Heart left ventricle (tissue), 13 donors: ENCODE measurements around the gene LIN7C.

Source experiments
- CTCF ChIP-seq, 12 donors: fragments of 200-600 bp; sonication (generic) in 4 of 12; IDR thresholded peaks; one replicate each; pipeline versions ENCODE4 v1.5.0 to v1.8.0; 2018 to 2022; ENCODE audit warnings: antibody characterized with exemption in 12 of 12, mild to moderate bottlenecking in 5 of 12
- POLR2A ChIP-seq, 2 donors: fragments of 450-650 bp; IDR thresholded peaks; one replicate each; pipeline ENCODE4 v1.6.1; 2017; ENCODE audit warnings: antibody characterized with exemption in 2 of 2, mild to moderate bottlenecking in 2 of 2, moderate library complexity in 2 of 2
- donor health status: ischemic (EF 13 %, LVEDD 7.1; RV severe dilation, severe dysfunction).
- donor health status: DM: no; HTN: yes; CAD: no.
- donor health status: DM: no; HTN: no; CAD: no.
- donor health status: ischemic (EF 25% LVEDD 6.9; RV normal size, moderate dysfunction).
- donor health status: ischemic (EF 25% LVEDD 5.7; RV mildly dilated, moderate dysfunction).
- donor health status: ischemic (EF 35%, LVEDD 5.7; RV mildly dilated, moderate dysfunction).
- donor health status: nonischemic (EF 11% LVEDD 7.7; RV severe dilation, severe dysfunction).
- donor health status: DM: yes; HTN: yes; CAD: no.
- donor health status: PGD.
- donor health status: ischemic (EF 29% LVEDD 5.4; RV normal size, mild dysfunction).
- donor health status: nonischemic (EF 23%, LVEDD 6.1; RV moderate dilation, normal function).

- TF ChIP-seq CTCF (IDR thresholded peaks at IDR 0.05) (no peak), POLR2A (IDR thresholded peaks at IDR 0.05) (no peak)
These were observed 36.4 kb downstream of the LIN7C start for GRCh38 chr11:27470166-27470565.
